Epithelial cell of esophagus (primary cell): ENCODE measurements around the gene ARPC5L.
"Not testable (repeated sequence)": the region's sequence is repeated elsewhere in the genome, so short reads cannot be mapped to it uniquely, and the experiment has no call there.

Experiments used
- DNase-seq: peaks from one replicate; pipeline ENCODE4 v3.0.0; 2010; ENCODE audit warnings: low read depth
- H3K4me3 ChIP-seq: 2 replicates; pipeline ENCODE4 v1.5.1; 2011; ENCODE audit warnings: mild to moderate bottlenecking, low read length, control low read depth
- CTCF ChIP-seq: IDR thresholded peaks from 2 replicates; pipeline ENCODE4 v1.5.1; 2011; ENCODE audit warnings: low read depth, mild to moderate bottlenecking, low read length, control low read depth, inconsistent platforms; ENCODE audit not compliant: insufficient read depth; ENCODE audit errors: missing control alignments

Gene ARPC5L

GRCh38 chr9:124834591-124834990, 27.3 kb upstream of the ARPC5L start:
- H3K4me3 ChIP-seq, result no peak overlapping the region
- no peak for TF ChIP-seq CTCF
- peak; percentile 98 for DNase-seq

GRCh38 chr9:124835026-124835557, 26.8 kb upstream of the ARPC5L start:
- peak; percentile 76 for DNase-seq
- no peak for TF ChIP-seq CTCF
- H3K4me3 ChIP-seq, result no peak overlapping the region

- not testable (repeated sequence) for DNase-seq, H3K4me3 ChIP-seq
Measured at GRCh38 chr9:124838132-124838531, 23.8 kb upstream of the ARPC5L start.

GRCh38 chr9:124838567-124839275, 23.2 kb upstream of the ARPC5L start:
- H3K4me3 ChIP-seq, result not testable (repeated sequence)

GRCh38 chr9:124839612-124840299, 22.2 kb upstream of the ARPC5L start:
- DNase-seq, result no peak
- H3K4me3 ChIP-seq, result no peak overlapping the region
- peak; percentile 59 for TF ChIP-seq CTCF

More at GRCh38 chr9:124838567-124839275, 23.2 kb upstream of the ARPC5L start:
- DNase-seq, result not testable (repeated sequence)

GRCh38 chr9:124840300-124840833, 21.6 kb upstream of the ARPC5L start:
- DNase-seq, result no peak
- peak; percentile 37 for TF ChIP-seq CTCF

GRCh38 chr9:124841075-124841821, 20.7 kb upstream of the ARPC5L start:
- no peak overlapping the region for H3K4me3 ChIP-seq
- no peak for TF ChIP-seq CTCF
- no peak for DNase-seq

More at GRCh38 chr9:124840300-124840833, 21.6 kb upstream of the ARPC5L start:
- H3K4me3 ChIP-seq, result no peak overlapping the region
